ENCODE results near the gene ESR1. TPM values are rescaled to one million over a fixed set of nuclear protein-coding genes. Genes with fewer than 3 reads are reported as not detected.
A peak's percentile ranks its signal among the peaks of the same experiment; 100 is the strongest.
"Not testable (repeated sequence)": the region's sequence is repeated elsewhere in the genome, so short reads cannot be mapped to it uniquely, and the experiment has no call there.

ESR1 gene
- total RNA-seq, 2 experiments from 2014 or later = 0.94 to 1.7 TPM

DNA sequence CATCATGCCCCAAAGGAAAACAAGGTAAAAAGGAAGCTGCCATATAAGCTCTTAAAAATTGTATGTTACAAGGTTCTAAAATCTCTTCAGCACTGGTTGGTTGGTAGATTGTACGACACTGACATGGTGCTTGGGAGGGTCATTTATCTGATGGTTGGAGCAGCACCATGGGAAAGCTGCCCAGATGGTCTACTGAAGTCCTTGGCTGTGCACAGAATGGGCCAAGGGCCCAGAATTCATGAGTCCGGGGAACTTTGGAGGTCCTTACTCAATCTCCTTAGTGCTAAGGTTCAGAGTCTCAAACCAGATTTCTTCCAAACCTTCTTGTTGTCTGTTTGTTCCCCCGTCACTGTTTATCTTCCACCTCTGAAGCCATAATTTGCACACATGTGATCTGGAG, 314.4 kb downstream of the ESR1 start:
- Mint-ChIP-seq H3K27me3 (no peaks in the 10 kb centered on the region), H3K36me3 (peaks cover 33% of the 10 kb centered on the region), H3K4me1 (peaks cover 6% of the 10 kb centered on the region), H3K4me3 (no peak overlapping the region), H3K27ac (no peak overlapping the region), H3K9me3 (peaks cover 3% of the 10 kb centered on the region)
- POLR2A ChIA-PET = no interaction called here
- no peak for ATAC-seq (ENCODE audit: low read depth)
- no peak for DNase-seq

DNA sequence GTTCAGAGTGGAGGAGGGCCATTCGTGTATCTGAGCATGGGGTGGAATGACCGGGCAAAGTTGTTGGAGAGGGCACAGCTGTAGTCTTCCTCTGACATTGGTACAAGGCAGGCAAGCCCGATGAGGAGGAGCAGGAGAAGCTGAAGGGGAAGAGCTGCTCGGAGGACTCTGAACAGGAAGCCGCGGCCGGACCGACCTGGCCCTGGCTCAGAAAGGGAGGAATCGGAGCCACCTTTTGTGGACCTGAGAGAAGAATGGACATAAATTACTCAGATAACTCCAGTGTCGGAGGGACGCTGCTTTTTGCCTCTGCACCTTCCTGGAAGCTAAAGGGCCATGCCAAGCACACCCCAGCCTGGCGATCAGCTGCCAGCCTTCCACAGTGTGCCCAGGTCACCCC, 315.0 kb downstream of the ESR1 start:
- DNase-seq = no peak
- Mint-ChIP-seq H3K4me1 (peaks cover 6% of the 10 kb centered on the region), H3K4me3 (no peak overlapping the region), H3K36me3 (peaks cover 33% of the 10 kb centered on the region), H3K27me3 (no peaks in the 10 kb centered on the region), H3K9me3 (peaks cover 3% of the 10 kb centered on the region), H3K27ac (no peak overlapping the region)
- POLR2A ChIA-PET = no interaction called here
- ATAC-seq (ENCODE audit: low read depth) = no peak

DNA sequence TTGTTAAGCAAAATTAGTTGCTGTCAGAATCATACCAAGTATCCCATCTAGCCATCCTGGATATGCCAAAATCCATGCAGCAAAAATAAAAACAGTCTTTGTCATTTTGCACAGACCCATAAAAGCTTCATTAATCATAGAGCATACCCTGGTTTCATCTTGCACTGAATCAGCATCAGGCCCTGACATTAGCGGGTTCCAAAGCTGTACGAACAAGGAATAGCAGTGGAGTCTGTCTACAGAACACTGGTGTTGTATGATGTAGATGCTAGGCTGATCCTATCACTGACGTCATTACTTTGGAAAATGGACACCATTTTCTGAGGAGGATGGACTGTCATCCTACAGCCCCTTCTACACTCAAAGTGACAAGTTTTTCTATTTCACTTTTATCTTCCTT, 315.6 kb downstream of the ESR1 start:
- ATAC-seq (ENCODE audit: low read depth) (no peak), DNase-seq (no peak)
- no peaks in the 10 kb centered on the region for H3K27me3 Mint-ChIP-seq
- H3K9me3 Mint-ChIP-seq = peaks cover 3% of the 10 kb centered on the region
- H3K27ac Mint-ChIP-seq = no peak overlapping the region
- H3K4me3 Mint-ChIP-seq = no peak overlapping the region
- POLR2A ChIA-PET = no interaction called here
- peaks cover 3% of the 10 kb centered on the region for H3K4me1 Mint-ChIP-seq
- H3K36me3 Mint-ChIP-seq = peaks cover 31% of the 10 kb centered on the region

DNA sequence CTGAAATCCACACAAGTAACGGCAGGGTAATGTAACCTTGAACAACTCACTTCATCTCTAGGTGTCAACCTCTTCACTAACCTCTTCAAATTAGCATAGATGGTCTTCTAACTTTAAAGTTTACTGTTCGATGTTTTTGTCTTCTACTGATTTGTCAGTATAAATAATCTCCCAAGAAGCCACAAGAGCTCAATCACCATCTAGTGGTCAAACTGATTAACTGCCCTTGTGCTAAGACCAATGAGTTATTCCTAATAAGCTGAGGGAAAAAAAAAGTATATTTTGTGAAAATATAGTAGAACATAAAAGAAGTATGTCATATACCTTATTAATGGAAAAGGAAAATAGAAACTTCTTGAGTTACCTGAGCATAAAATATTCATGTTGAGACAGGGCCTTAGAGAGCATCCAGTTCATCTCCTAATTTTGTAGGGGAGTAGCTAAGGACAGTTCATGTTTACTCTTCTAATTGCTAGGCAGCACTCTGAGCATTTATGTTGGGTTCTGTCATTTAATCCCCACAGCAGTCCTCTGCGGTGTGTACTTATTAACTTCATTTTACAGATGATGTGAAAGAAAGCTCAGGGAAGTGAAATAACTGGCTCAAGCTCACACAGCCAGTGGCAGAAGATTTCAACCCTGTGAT, 317.1 kb downstream of the ESR1 start:
- Mint-ChIP-seq H3K27ac (no peak overlapping the region), H3K9me3 (no peaks in the 10 kb centered on the region), H3K4me3 (no peak overlapping the region), H3K36me3 (peaks cover 25% of the 10 kb centered on the region), H3K27me3 (no peaks in the 10 kb centered on the region), H3K4me1 (no peaks in the 10 kb centered on the region)
- POLR2A ChIA-PET = interaction anchor here (0.6 kb wide), 1 partner anchor 679 kb away, joined by 3 read pairs; no protein-coding TSS in a partner anchor
- DNase-seq (no peak), ATAC-seq (ENCODE audit: low read depth) (no peak)

DNA sequence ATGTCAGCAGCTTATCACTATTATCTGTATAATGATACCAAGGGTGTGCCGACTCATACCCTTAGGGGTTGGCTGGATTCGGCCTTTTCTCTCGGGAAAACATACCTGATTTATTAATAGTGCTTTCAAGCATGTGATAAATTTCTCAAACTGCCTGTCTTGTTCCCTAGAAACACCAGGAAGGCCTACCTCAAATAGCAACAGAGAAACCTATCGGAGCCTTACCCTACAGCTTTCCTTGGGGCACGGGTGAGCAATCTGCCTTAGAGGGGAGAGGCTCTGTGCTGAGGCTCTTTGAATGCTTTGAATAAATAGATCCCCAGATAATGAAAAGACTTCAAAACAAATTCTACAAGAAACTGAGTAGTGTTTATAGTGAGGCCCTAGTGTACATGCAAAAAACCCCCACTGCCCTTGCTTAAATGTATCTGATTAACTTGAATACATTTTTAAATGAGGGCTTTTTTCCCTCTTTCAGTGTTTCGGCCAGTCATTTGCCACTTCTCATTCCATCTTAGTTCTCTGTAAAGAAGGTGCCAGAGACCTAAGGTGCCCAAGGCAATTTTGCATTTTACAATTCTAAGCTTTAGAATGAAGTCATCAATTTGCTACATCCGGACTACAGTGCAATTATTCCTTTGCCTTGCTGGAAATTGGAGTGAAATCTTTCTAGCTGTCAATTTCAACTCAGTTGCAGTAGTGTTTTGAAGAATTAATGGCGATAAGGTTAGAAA, 320.1 kb downstream of the ESR1 start:
- POLR2A ChIA-PET = no interaction called here
- H3K27ac Mint-ChIP-seq = no peak overlapping the region
- DNase-seq (no peak), ATAC-seq (ENCODE audit: low read depth) (no peak)
- no peaks in the 10 kb centered on the region for H3K9me3 Mint-ChIP-seq
- peaks cover 18% of the 10 kb centered on the region for H3K36me3 Mint-ChIP-seq
- no peaks in the 10 kb centered on the region for H3K27me3 Mint-ChIP-seq
- no peak overlapping the region for H3K4me3 Mint-ChIP-seq
- H3K4me1 Mint-ChIP-seq = no peaks in the 10 kb centered on the region

DNA sequence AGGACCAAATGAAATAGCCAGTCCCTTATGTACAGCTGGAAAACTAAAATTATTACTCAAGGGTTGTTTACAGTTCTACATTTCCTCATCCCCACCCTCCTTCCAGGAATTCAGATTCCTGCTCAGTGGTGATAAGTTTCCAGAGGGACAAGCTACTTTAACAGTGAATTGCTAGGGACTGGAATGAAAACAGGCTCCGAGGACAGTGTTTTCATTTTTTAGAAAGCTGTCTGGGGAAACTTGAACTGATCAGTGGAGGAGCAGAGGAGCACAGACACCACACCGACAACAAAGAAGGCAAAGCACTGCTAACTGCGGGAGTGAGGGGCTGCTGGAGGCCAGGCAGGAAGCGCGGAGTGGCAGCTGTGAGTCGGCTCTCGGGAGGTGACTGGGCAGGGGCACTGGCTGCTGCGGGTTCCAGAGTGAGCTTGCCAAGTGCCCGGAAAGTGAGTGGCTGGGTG, 322.2 kb downstream of the ESR1 start:
- H3K36me3 Mint-ChIP-seq = peaks cover 22% of the 10 kb centered on the region
- H3K27ac Mint-ChIP-seq = no peak overlapping the region
- POLR2A ChIA-PET = no interaction called here
- H3K4me1 Mint-ChIP-seq = no peaks in the 10 kb centered on the region
- DNase-seq (no peak), ATAC-seq (ENCODE audit: low read depth) (no peak)
- H3K4me3 Mint-ChIP-seq = no peak overlapping the region
- no peaks in the 10 kb centered on the region for H3K27me3 Mint-ChIP-seq
- no peaks in the 10 kb centered on the region for H3K9me3 Mint-ChIP-seq

DNA sequence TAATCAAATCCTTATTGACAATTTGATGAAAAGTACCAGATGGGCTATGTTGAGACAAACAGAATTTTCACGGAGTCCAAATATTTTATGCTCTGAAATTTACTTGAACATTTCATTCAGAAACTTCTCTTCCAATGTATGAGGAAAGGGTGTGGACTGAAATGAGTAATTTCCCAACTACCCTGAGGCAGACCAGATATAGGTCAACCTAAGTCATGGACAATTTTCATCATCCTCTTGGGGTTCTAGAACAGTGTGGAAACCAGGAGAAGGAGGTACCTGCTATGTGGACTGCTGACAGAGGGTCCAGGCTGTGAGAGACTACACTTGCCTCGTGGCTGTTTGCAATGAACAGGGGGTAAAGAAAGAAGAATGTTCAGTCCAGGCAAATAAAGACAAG, 323.0 kb downstream of the ESR1 start:
- ATAC-seq (ENCODE audit: low read depth) = no peak
- no peak for DNase-seq
- Mint-ChIP-seq H3K27me3 (no peaks in the 10 kb centered on the region), H3K4me1 (no peaks in the 10 kb centered on the region), H3K36me3 (peaks cover 23% of the 10 kb centered on the region), H3K9me3 (no peaks in the 10 kb centered on the region), H3K27ac (no peak overlapping the region), H3K4me3 (no peak overlapping the region)
- POLR2A ChIA-PET = no interaction called here

DNA sequence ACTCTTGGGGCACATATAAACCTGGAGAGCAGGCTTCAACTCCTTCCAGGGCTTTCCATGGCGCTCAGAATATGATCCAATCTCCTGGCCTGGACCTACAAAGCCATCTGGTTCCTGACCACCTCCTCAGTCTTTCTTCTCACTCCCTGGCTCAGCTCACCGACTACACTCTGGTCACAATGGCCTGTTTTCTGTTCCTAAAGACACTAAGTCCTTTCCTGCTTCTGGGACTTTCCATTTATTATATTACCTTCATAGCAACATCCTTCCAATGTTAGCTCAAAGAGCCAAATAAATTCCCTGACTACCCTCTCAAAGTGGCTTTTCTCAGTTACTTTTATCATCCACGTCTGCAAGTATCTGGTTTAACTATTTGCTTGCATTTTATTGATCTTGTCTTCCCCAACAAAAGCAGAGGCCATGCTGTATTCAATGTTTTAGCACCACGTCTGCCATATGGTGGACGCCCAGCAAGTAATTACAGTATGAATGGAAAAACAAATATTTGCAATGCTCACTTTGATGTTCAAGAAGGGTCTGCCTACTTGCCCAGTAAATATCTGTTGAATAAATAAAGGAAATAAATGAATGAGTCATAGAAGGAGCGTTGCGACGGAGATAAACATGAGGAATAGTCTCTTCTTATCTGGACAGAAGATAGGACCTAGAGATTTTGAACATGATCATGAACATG, 328.4 kb downstream of the ESR1 start:
- no peaks in the 10 kb centered on the region for H3K27me3 Mint-ChIP-seq
- H3K27ac Mint-ChIP-seq = peak overlapping the region; percentile 16
- no peak overlapping the region for H3K4me3 Mint-ChIP-seq
- ATAC-seq (ENCODE audit: low read depth) (no peak), DNase-seq (no peak)
- no peaks in the 10 kb centered on the region for H3K9me3 Mint-ChIP-seq
- no peaks in the 10 kb centered on the region for H3K4me1 Mint-ChIP-seq
- POLR2A ChIA-PET = no interaction called here
- H3K36me3 Mint-ChIP-seq = peaks cover 37% of the 10 kb centered on the region

DNA sequence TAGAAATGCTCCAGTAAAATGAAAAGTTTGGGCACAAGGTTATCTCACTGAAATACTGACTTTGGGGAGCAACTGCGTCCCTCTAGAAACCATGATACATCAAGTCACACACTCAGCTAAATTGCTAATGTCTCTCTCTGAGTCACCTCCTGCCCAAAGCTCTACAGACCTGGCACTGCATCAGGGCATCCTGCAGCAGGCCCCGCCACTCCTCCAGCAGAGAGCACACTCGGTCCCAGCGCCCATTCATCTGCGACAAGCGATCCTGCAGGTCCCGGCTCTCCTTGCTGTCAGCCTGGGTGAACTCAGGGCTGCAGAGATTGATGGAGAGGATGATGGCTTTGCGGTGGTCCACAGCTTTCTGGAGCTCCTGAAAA, 329.0 kb downstream of the ESR1 start:
- H3K4me1 Mint-ChIP-seq = no peaks in the 10 kb centered on the region
- POLR2A ChIA-PET = no interaction called here
- peaks cover 37% of the 10 kb centered on the region for H3K36me3 Mint-ChIP-seq

DNA sequence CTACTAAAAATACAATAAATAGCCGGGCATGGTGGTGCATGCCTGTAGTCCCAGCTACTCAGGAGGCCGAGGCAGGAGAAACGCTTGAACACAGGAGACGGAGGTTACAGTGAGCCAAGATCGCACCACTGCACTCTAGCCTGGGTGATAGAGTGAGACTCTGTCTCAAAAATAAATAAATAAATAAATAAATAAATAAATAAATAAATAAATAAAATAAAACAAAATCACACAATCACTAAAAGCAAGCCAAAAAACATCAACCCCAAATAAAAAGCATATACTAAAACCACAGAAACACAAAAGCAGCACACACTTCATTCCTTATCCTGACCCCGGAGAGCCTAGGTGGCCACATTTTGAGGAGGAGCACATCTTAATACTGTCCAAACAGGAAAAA, 330.9 kb downstream of the ESR1 start:
- H3K27ac Mint-ChIP-seq, H3K4me3 Mint-ChIP-seq: not testable (repeated sequence)

More for the DNA sequence above, 329.0 kb downstream of the ESR1 start:
- no peak for DNase-seq
- no peak for ATAC-seq (ENCODE audit: low read depth)
- H3K27me3 Mint-ChIP-seq = no peaks in the 10 kb centered on the region
- no peaks in the 10 kb centered on the region for H3K9me3 Mint-ChIP-seq
- no peak overlapping the region for H3K4me3 Mint-ChIP-seq
- H3K27ac Mint-ChIP-seq = no peak overlapping the region

DNA sequence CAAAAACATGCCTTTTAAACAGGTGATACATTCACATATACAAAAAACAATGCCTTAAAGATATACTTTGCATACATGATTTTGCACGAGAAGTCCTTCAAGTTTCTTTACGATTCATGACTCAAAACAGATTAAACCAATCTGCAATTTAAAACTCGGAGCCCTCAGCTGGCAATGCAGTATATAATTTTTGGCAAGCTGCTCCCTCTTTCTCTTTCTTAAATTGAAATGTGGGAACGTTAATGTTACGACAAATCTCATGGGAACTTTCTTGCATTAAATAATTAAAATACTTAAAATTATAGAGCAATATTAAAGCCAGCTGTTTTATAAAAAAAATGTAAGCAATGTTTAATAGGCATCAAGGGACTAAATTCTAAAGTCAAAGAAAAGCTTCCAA, 334.6 kb downstream of the ESR1 start:
- H3K27ac Mint-ChIP-seq = no peak overlapping the region
- no peak for DNase-seq
- H3K36me3 Mint-ChIP-seq = peaks cover 23% of the 10 kb centered on the region
- no peak overlapping the region for H3K4me3 Mint-ChIP-seq
- peaks cover 3% of the 10 kb centered on the region for H3K4me1 Mint-ChIP-seq
- no peaks in the 10 kb centered on the region for H3K27me3 Mint-ChIP-seq
- POLR2A ChIA-PET = no interaction called here
- no peaks in the 10 kb centered on the region for H3K9me3 Mint-ChIP-seq
- no peak for ATAC-seq (ENCODE audit: low read depth)

More for the DNA sequence above, 330.9 kb downstream of the ESR1 start:
- DNase-seq; POLR2A ChIA-PET; H3K9me3 Mint-ChIP-seq; H3K27me3 Mint-ChIP-seq; ATAC-seq (ENCODE audit: low read depth); H3K4me1 Mint-ChIP-seq: not testable (repeated sequence)
- peaks cover 30% of the 10 kb centered on the region for H3K36me3 Mint-ChIP-seq

DNA sequence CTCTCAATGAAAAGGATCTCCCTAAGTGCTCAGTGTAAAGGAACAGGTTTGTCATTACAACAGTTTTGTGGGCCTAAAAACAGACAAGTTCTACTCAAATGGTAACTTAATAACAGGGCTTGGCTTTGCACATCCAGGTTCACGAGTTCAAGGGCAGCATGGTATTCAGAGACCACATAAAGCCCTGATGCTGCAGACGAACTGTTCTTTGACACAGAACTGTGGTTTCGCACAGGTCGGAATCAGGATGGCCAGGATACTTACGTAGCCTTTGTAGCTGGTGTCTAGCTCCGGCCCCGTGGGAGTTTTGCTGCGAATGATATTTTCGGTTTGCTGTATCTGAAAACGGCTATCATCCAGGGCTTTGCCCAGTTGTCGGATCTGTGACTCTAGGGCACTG, 335.9 kb downstream of the ESR1 start:
- DNase-seq = no peak
- peaks cover 3% of the 10 kb centered on the region for H3K4me1 Mint-ChIP-seq
- no peaks in the 10 kb centered on the region for H3K9me3 Mint-ChIP-seq
- H3K4me3 Mint-ChIP-seq = no peak overlapping the region
- ATAC-seq (ENCODE audit: low read depth) = no peak
- H3K36me3 Mint-ChIP-seq = peaks cover 29% of the 10 kb centered on the region
- no peak overlapping the region for H3K27ac Mint-ChIP-seq
- POLR2A ChIA-PET = no interaction called here
- no peaks in the 10 kb centered on the region for H3K27me3 Mint-ChIP-seq

DNA sequence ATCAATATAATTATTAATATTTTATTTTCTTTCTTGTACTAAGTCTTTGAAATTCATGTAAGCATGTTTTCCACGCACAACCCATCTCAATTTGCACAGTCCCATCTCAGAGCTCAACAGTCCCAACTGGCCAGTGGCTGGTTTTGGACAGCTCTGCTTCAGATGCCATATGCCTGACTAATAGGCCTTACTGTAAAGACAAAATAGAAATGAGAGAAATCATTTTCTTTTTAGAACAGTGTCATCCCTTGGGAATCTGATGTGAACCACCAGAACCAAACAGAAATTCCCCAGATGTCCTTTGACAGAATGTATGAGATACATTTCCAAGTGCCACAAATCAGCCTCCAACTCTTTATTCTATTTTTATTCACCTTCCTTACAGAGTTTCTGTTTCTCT, 338.9 kb downstream of the ESR1 start:
- Mint-ChIP-seq H3K27ac (no peak overlapping the region), H3K4me3 (no peak overlapping the region), H3K9me3 (no peaks in the 10 kb centered on the region), H3K4me1 (peaks cover 3% of the 10 kb centered on the region), H3K36me3 (peaks cover 35% of the 10 kb centered on the region), H3K27me3 (no peaks in the 10 kb centered on the region)
- POLR2A ChIA-PET = no interaction called here
- DNase-seq (no peak), ATAC-seq (ENCODE audit: low read depth) (no peak)

DNA sequence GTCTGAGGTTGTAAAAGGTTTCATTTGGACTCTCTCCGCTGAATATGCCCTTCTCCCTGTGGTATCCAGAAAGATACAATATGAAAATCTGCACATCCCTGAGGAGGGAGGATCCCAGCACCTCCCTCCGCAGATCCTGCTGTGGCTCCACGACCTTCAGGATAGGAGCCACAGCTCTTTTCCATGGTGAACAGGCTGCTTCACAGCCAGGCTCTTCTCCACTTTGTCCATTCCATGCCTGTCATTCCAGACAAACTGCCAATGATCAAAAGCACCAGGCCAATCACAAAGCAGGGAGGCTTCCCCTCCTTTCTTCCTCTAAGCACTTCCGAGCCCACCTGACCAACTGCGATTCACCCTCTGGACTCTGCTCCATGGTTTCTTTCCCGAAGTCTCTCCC, 339.8 kb downstream of the ESR1 start:
- DNase-seq = no peak
- no peak overlapping the region for H3K4me3 Mint-ChIP-seq
- peaks cover 41% of the 10 kb centered on the region for H3K36me3 Mint-ChIP-seq
- POLR2A ChIA-PET = no interaction called here
- H3K27ac Mint-ChIP-seq = no peak overlapping the region
- H3K4me1 Mint-ChIP-seq = peaks cover 5% of the 10 kb centered on the region
- no peak for ATAC-seq (ENCODE audit: low read depth)
- no peaks in the 10 kb centered on the region for H3K27me3 Mint-ChIP-seq
- H3K9me3 Mint-ChIP-seq = no peaks in the 10 kb centered on the region
